GM12872 (cell line): ENCODE measurements around the gene EFHD2.

Experiments
- CTCF ChIP-seq: IDR thresholded peaks from 3 replicates; pipeline ENCODE4 v1.5.1; 2011; ENCODE audit warnings: low read depth, mild to moderate bottlenecking, low read length, moderate library complexity; ENCODE audit not compliant: insufficient read depth

EFHD2 gene

GRCh38 chr1:15403962-15404580, 5.6 kb upstream of the EFHD2 start:
- TF ChIP-seq CTCF, result no peak

GRCh38 chr1:15405106-15405850, 4.4 kb upstream of the EFHD2 start:
- TF ChIP-seq CTCF, result no peak

GRCh38 chr1:15406614-15407559, 2.8 kb upstream of the EFHD2 start:
- no peak for TF ChIP-seq CTCF

DNA sequence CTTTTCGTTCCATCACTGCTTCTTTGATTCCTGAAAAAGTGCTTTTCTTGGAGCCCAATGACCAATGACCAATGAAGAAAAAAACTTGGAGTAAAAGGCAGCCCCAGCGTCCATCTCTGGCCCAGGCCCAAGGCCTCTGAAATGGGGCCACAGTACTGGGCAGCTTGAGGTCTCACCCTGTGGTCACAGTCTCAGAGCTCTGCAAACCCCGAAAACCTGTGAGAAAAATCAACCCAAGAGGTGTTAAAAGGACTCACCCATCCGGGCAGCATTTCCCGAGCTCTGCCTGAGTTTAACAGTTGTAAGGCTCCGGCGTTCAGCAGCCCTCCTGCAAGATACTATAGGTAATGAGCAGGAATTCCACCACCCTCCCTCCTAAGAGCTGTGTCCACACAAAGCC, 2.1 kb upstream of the EFHD2 start:
- TF ChIP-seq CTCF, result no peak

DNA sequence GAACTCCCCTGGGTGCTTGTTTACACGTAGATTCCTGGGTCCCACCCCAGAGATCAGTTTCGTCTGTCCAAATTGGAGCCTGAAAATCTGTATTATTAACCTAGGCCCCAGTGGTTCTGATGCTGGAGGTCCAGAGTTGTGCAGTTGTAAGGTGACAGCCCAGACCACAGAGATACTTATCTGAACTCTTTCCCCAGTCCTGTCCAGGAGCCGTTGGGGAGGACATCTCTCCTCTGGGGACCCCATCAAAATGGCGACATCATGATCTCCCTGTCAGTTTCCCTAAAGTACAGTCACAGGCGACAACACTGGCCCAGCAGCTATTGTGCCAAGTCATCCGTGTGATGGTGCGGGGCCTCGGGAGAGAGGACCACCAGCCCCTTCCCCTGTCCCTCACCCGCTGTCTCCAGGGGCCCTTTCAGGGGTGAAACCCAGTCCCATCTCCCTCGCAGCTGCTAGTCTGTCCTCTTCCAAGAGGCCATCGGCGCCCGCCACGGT, 749 bp upstream of the EFHD2 start:
- no peak for TF ChIP-seq CTCF

GRCh38 chr1:15410223-15410883, 665 bp downstream of the EFHD2 start:
- TF ChIP-seq CTCF, result no peak

DNA sequence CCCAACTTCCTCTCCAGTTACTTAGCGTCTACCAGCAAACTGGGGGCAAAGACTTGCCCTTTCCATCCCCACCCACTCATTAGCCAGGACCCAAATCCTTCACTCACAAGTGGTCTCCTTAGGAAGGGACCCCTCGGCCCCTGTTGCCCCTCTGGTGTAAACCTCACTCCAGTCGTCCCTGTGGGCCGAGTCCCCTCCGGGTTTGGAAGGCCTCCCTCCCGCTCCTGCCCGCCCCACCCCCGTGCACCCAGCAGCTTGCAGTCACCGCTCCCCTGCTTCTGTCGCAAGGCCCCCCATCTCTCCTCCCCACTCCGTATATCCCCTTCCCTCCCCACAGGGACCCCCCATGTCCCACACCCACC, 1.2 kb downstream of the EFHD2 start:
- TF ChIP-seq CTCF, result no peak
